Activated T-cell treated with anti-CD3 and anti-CD28 coated beads for 4 hours (primary cell): ENCODE data around the gene MYBPHL.

ENCODE experiments used
- DNase-seq: peaks from one replicate; pipeline ENCODE4 v3.0.0-alpha.2; 2020

The MYBPHL gene

GRCh38 chr1:109279615-109280278 is 27.1 kb downstream of the MYBPHL start:
- no peak for DNase-seq

- DNase-seq = peak; percentile 48
Observed at GRCh38 chr1:109277434-109278204, 29.2 kb downstream of the MYBPHL start.

- no peak for DNase-seq
Observed at GRCh38 chr1:109275706-109276345, 31.0 kb downstream of the MYBPHL start.

GRCh38 chr1:109274533-109275476 is 32.0 kb downstream of the MYBPHL start:
- no peak for DNase-seq

GRCh38 chr1:109273570-109274288 is 33.1 kb downstream of the MYBPHL start:
- no peak for DNase-seq

- no peak for DNase-seq
Observed at GRCh38 chr1:109272831-109273547, 33.8 kb downstream of the MYBPHL start.

- DNase-seq = no peak
Observed at GRCh38 chr1:109272021-109272799, 34.6 kb downstream of the MYBPHL start.

- no peak for DNase-seq
Observed at GRCh38 chr1:109271458-109271857, 35.4 kb downstream of the MYBPHL start.

- no peak for DNase-seq
Observed at GRCh38 chr1:109270623-109271317, 36.0 kb downstream of the MYBPHL start.

GRCh38 chr1:109269981-109270622 is 36.7 kb downstream of the MYBPHL start:
- DNase-seq = no peak

- no peak for DNase-seq
Observed at GRCh38 chr1:109269212-109269980, 37.4 kb downstream of the MYBPHL start.

- DNase-seq = no peak
Observed at GRCh38 chr1:109268431-109269211, 38.2 kb downstream of the MYBPHL start.

GRCh38 chr1:109267743-109268300 is 39.0 kb downstream of the MYBPHL start:
- no peak for DNase-seq

GRCh38 chr1:109266965-109267364 is 39.8 kb downstream of the MYBPHL start:
- DNase-seq = no peak

GRCh38 chr1:109265741-109266330 is 41.0 kb downstream of the MYBPHL start:
- DNase-seq = no peak

- DNase-seq = no peak
Observed at GRCh38 chr1:109265016-109265415, 41.8 kb downstream of the MYBPHL start.

GRCh38 chr1:109264379-109264755 is 42.4 kb downstream of the MYBPHL start:
- DNase-seq = no peak
